Activated CD4-positive, alpha-beta memory T cell treated with anti-CD3 and anti-CD28 coated beads for 36 hours (primary cell): Measurements from ENCODE around the gene IFITM2. TPM values are rescaled to one million over a fixed set of nuclear protein-coding genes. Genes with fewer than 3 reads are reported as not detected.
"Not testable (repeated sequence)": the region's sequence is repeated elsewhere in the genome, so short reads cannot be mapped to it uniquely, and the experiment has no call there.

Source experiments
- CTCF ChIA-PET: fragments of 350-600 bp; sonication (Branson Sonifier 250); formaldehyde crosslinking; loops from one replicate; lab custom pipeline; 2021; ENCODE audit warnings: antibody characterized with exemption, inconsistent platforms; lab: Charles Lee
- POLR2A ChIA-PET: fragments of 350-600 bp; sonication (Branson Sonifier 250); formaldehyde crosslinking; loops from one replicate; lab custom pipeline; 2021; ENCODE audit warnings: antibody characterized with exemption; lab: Charles Lee
- DNase-seq: peaks from one replicate; pipeline ENCODE4 v3.0.0-alpha.2; 2020
- H3K27ac Mint-ChIP-seq: one replicate; pipeline ENCODE4 v1.8.0; 2021; ENCODE audit warnings: mixed read lengths
- H3K27me3 Mint-ChIP-seq: one replicate; pipeline ENCODE4 v1.8.0; 2021; ENCODE audit warnings: mixed read lengths
- H3K36me3 Mint-ChIP-seq: one replicate; pipeline ENCODE4 v1.8.0; 2021; ENCODE audit warnings: mixed read lengths
- H3K4me1 Mint-ChIP-seq: one replicate; pipeline ENCODE4 v1.8.0; 2021; ENCODE audit warnings: low read depth, mixed read lengths
- H3K4me3 Mint-ChIP-seq: one replicate; pipeline ENCODE4 v1.8.0; 2021; ENCODE audit warnings: mild to moderate bottlenecking, mixed read lengths
- H3K9me3 Mint-ChIP-seq: one replicate; pipeline ENCODE4 v1.8.0; 2021; ENCODE audit warnings: mixed read lengths
- intact Hi-C: fragments of 100-400 bp; cut with micrococcal nuclease; formaldehyde crosslinking; loops from one replicate; pipeline ENCODE4 v1.15.1; 2023
- total RNA-seq, 2 experiments: library from RNA; stranded (reverse); gene quantifications; one replicate each; pipeline ENCODE4 v1.2.3, GENCODE V29; 2021

Gene IFITM2
- total RNA-seq, 2 experiments from 2014 or later = 525 to 561 TPM

GRCh38 chr11:282630-283360 is 24.8 kb upstream of the IFITM2 start:
- intact Hi-C loops = no loop called here
- Mint-ChIP-seq H3K9me3 (no peaks in the 10 kb centered on the region), H3K4me1 (peaks cover 50% of the 10 kb centered on the region), H3K27me3 (peaks cover 18% of the 10 kb centered on the region), H3K4me3 (peak overlapping the region; percentile 74), H3K36me3 (peaks cover 3% of the 10 kb centered on the region), H3K27ac (peak overlapping the region; percentile 53)
- ChIA-PET POLR2A (no interaction called here), CTCF (interaction anchor here (0.6 to 9.1 kb wide), 5 partner anchors 23 to 76 kb away, joined by 3 to 57 read pairs (median 4); no protein-coding TSS in a partner anchor)
- DNase-seq = peak; percentile 11

- Mint-ChIP-seq H3K9me3 (no peaks in the 10 kb centered on the region), H3K4me1 (peaks cover 46% of the 10 kb centered on the region), H3K27me3 (peaks cover 18% of the 10 kb centered on the region), H3K27ac (peak overlapping the region; percentile 47), H3K4me3 (no peak overlapping the region), H3K36me3 (peaks cover 6% of the 10 kb centered on the region)
- peak; percentile 8 for DNase-seq
- ChIA-PET POLR2A (no interaction called here), CTCF (interaction anchor here (1.3 to 9.1 kb wide), 2 partner anchors 23 to 33 kb away, joined by 4 to 57 read pairs; no protein-coding TSS in a partner anchor)
- intact Hi-C loops = no loop called here
Observed at GRCh38 chr11:283405-284104, 24.1 kb upstream of the IFITM2 start.

GRCh38 chr11:284105-285020 is 23.3 kb upstream of the IFITM2 start:
- ChIA-PET POLR2A (no interaction called here), CTCF (interaction anchor here (1.3 to 9.1 kb wide), 2 partner anchors 22 to 33 kb away, joined by 4 to 57 read pairs; no protein-coding TSS in a partner anchor)
- H3K9me3 Mint-ChIP-seq = no peaks in the 10 kb centered on the region
- peak; percentile 8 for DNase-seq
- intact Hi-C loops = loop anchor here (5.0 kb wide), 1 partner anchor 47 kb away; the partner anchor contains the start of genes PSMD13 and SIRT3
- H3K27me3 Mint-ChIP-seq = peaks cover 16% of the 10 kb centered on the region
- H3K27ac Mint-ChIP-seq = no peak overlapping the region
- peaks cover 6% of the 10 kb centered on the region for H3K36me3 Mint-ChIP-seq
- peaks cover 44% of the 10 kb centered on the region for H3K4me1 Mint-ChIP-seq
- H3K4me3 Mint-ChIP-seq = no peak overlapping the region

- no peak overlapping the region for H3K4me3 Mint-ChIP-seq
- peak; percentile 9 for DNase-seq
- ChIA-PET CTCF (interaction anchor here (9.1 kb wide), 1 partner anchor 34 kb away, joined by 57 read pairs; no protein-coding TSS in a partner anchor), POLR2A (no interaction called here)
- H3K27ac Mint-ChIP-seq = no peak overlapping the region
- H3K9me3 Mint-ChIP-seq = no peaks in the 10 kb centered on the region
- H3K4me1 Mint-ChIP-seq = peaks cover 46% of the 10 kb centered on the region
- H3K36me3 Mint-ChIP-seq = peaks cover 6% of the 10 kb centered on the region
- intact Hi-C loops = loop anchor here (5.0 kb wide), 1 partner anchor 48 kb away; the partner anchor contains the start of genes PSMD13 and SIRT3
- H3K27me3 Mint-ChIP-seq = peaks cover 16% of the 10 kb centered on the region
Observed at GRCh38 chr11:285021-285893, 22.4 kb upstream of the IFITM2 start.

GRCh38 chr11:285894-286220 is 21.8 kb upstream of the IFITM2 start:
- ChIA-PET POLR2A (no interaction called here), CTCF (interaction anchor here (2.3 to 9.1 kb wide), 2 partner anchors 31 to 35 kb away, joined by 7 to 57 read pairs; no protein-coding TSS in a partner anchor)
- H3K9me3 Mint-ChIP-seq = no peaks in the 10 kb centered on the region
- intact Hi-C loops = loop anchor here (2.0 to 5.0 kb wide), 3 partner anchors 17 to 49 kb away; partner anchors contain the start of genes PSMD13 and SIRT3
- H3K36me3 Mint-ChIP-seq = peaks cover 6% of the 10 kb centered on the region
- H3K4me1 Mint-ChIP-seq = peaks cover 44% of the 10 kb centered on the region
- H3K27ac Mint-ChIP-seq = no peak overlapping the region
- H3K27me3 Mint-ChIP-seq = peaks cover 13% of the 10 kb centered on the region
- DNase-seq = peak; percentile 8
- H3K4me3 Mint-ChIP-seq = no peak overlapping the region

GRCh38 chr11:286977-287820 is 20.4 kb upstream of the IFITM2 start:
- peaks cover 38% of the 10 kb centered on the region for H3K4me1 Mint-ChIP-seq
- peak; percentile 76 for DNase-seq
- not testable (repeated sequence) for H3K36me3 Mint-ChIP-seq, H3K9me3 Mint-ChIP-seq, H3K27me3 Mint-ChIP-seq
- peak overlapping the region; percentile 95 for H3K27ac Mint-ChIP-seq
- intact Hi-C loops = loop anchor here (2.0 to 5.0 kb wide), 3 partner anchors 18 to 50 kb away; partner anchors contain the start of genes PSMD13 and SIRT3
- ChIA-PET CTCF (interaction anchor here (0.8 to 2.3 kb wide), 5 partner anchors 16 to 68 kb away, joined by 3 to 15 read pairs (median 4); no protein-coding TSS in a partner anchor), POLR2A (interaction anchor here (0.7 to 2.3 kb wide), 5 partner anchors 9 to 68 kb away, joined by 3 to 9 read pairs (median 3); partner anchors contain the start of gene NLRP6)
- H3K4me3 Mint-ChIP-seq = peak overlapping the region; percentile 96

- no peaks in the 10 kb centered on the region for H3K27me3 Mint-ChIP-seq
- peak overlapping the region; percentile 95 for H3K27ac Mint-ChIP-seq
- H3K9me3 Mint-ChIP-seq = no peaks in the 10 kb centered on the region
- ChIA-PET POLR2A (interaction anchor here (0.6 to 2.3 kb wide), 6 partner anchors 19 to 81 kb away, joined by 3 to 9 read pairs (median 4); partner anchors contain the start of genes BET1L and RIC8A), CTCF (interaction anchor here (0.7 to 2.3 kb wide), 6 partner anchors 25 to 109 kb away, joined by 3 to 15 read pairs (median 4); no protein-coding TSS in a partner anchor)
- H3K4me1 Mint-ChIP-seq = peaks cover 31% of the 10 kb centered on the region
- intact Hi-C loops = loop anchor here (2.0 to 5.0 kb wide), 3 partner anchors 19 to 51 kb away; partner anchors contain the start of genes PSMD13 and SIRT3
- DNase-seq = peak; percentile 73
- peaks cover 4% of the 10 kb centered on the region for H3K36me3 Mint-ChIP-seq
- H3K4me3 Mint-ChIP-seq = peak overlapping the region; percentile 96
Observed at GRCh38 chr11:287821-288477, 19.7 kb upstream of the IFITM2 start.

- peak within 1 kb of the TSS; percentile 95 for H3K27ac Mint-ChIP-seq
- ChIA-PET CTCF (interaction anchor here (0.7 to 1.3 kb wide), 3 partner anchors 20 to 108 kb away, joined by 3 read pairs; no protein-coding TSS in a partner anchor), POLR2A (interaction anchor here (0.6 to 2.3 kb wide), 3 partner anchors 22 to 81 kb away, joined by 3 to 9 read pairs (median 4); partner anchors contain the start of genes BET1L and RIC8A)
- DNase-seq = peak; percentile 61
- intact Hi-C loops = loop anchor here (5.0 kb wide), 1 partner anchor 51 kb away; the partner anchor contains the start of genes PSMD13 and SIRT3
- H3K9me3 Mint-ChIP-seq = no peaks in the 10 kb centered on the region
- no peaks in the 10 kb centered on the region for H3K27me3 Mint-ChIP-seq
- H3K4me1 Mint-ChIP-seq = peaks cover 25% of the 10 kb centered on the region
- peaks cover 4% of the 10 kb centered on the region for H3K36me3 Mint-ChIP-seq
- peak within 1 kb of the TSS; percentile 96 for H3K4me3 Mint-ChIP-seq
Observed at GRCh38 chr11:288478-289397, 18.9 kb upstream of the IFITM2 start, which contains the start of gene PGGHG. TSS of gene PGGHG (plus strand) at chr11:289126. CDS start at chr11:289817, 691 bp downstream.
